Lower leg skin (tissue), 3 donors: ENCODE measurements around the gene IL23R.

ENCODE experiments used
- CTCF ChIP-seq, 3 donors: fragments of 450-650 bp; IDR thresholded peaks; one replicate each; pipeline ENCODE4 v1.5.1; 2016; ENCODE audit warnings: antibody characterized with exemption in 3 of 3, mild to moderate bottlenecking in 3 of 3, moderate library complexity in 2 of 3
- POLR2A ChIP-seq, 2 donors: fragments of 450-650 bp; IDR thresholded peaks; one replicate each; pipeline ENCODE4 v1.6.1; 2016 to 2017; ENCODE audit warnings: antibody characterized with exemption in 2 of 2, mild to moderate bottlenecking in 1 of 2, moderate library complexity in 1 of 2

- TF ChIP-seq POLR2A (IDR thresholded peaks at IDR 0.05): no peak
- TF ChIP-seq CTCF (IDR thresholded peaks at IDR 0.05): no peak
These were observed 75.0 kb downstream of the IL23R start for GRCh38 chr1:67241200-67241746.
